Activated B cell treated with CpG ODN at 0.5 μM for 24 hours (primary cell): ENCODE results near the gene PAPPA. TPM values are rescaled to one million over a fixed set of nuclear protein-coding genes. Genes with fewer than 3 reads are reported as not detected.

Experiments used
- ATAC-seq: fragments of 200-7000 bp; cut with Tn5 transposase; one replicate; pipeline ENCODE4 v1.10.0; 2021; ENCODE audit warnings: low read depth, mild to moderate bottlenecking, moderate library complexity
- CTCF ChIA-PET: fragments of 350-600 bp; sonication (Branson Sonifier 250); formaldehyde crosslinking; loops from one replicate; lab custom pipeline; 2021; ENCODE audit warnings: antibody characterized with exemption; lab: Charles Lee
- POLR2A ChIA-PET: fragments of 350-600 bp; sonication (Branson Sonifier 250); formaldehyde crosslinking; loops from one replicate; lab custom pipeline; 2021; ENCODE audit warnings: antibody characterized with exemption; lab: Charles Lee
- DNase-seq: peaks from one replicate; pipeline ENCODE4 v3.0.0; 2022
- H3K27ac Mint-ChIP-seq: one replicate; pipeline ENCODE4 v1.8.0; 2020; ENCODE audit warnings: mixed read lengths
- H3K27me3 Mint-ChIP-seq: one replicate; pipeline ENCODE4 v1.8.0; 2021; ENCODE audit warnings: mixed read lengths
- H3K36me3 Mint-ChIP-seq: one replicate; pipeline ENCODE4 v1.8.0; 2021; ENCODE audit warnings: low read depth, mixed read lengths
- H3K4me1 Mint-ChIP-seq: one replicate; pipeline ENCODE4 v1.8.0; 2021; ENCODE audit warnings: mixed read lengths
- H3K4me3 Mint-ChIP-seq: one replicate; pipeline ENCODE4 v1.8.0; 2020; ENCODE audit warnings: mild to moderate bottlenecking, mixed read lengths
- H3K9me3 Mint-ChIP-seq: one replicate; pipeline ENCODE4 v1.8.0; 2020; ENCODE audit warnings: mixed read lengths
- intact Hi-C: fragments of 100-400 bp; cut with micrococcal nuclease; formaldehyde crosslinking; loops from one replicate; pipeline ENCODE4 v1.15.1; 2024
- total RNA-seq: library from RNA; stranded (reverse); gene quantifications from 2 replicates; pipeline ENCODE4 v1.2.3, GENCODE V29; 2022
- TF ChIP-seq, protein P1 (sequence below): fragments of 200-600 bp; IDR thresholded peaks from one replicate; pipeline ENCODE4 v1.8.0; 2022; ENCODE audit warnings: antibody characterized with exemption, mild to moderate bottlenecking

The PAPPA gene
- total RNA-seq, 1 donor from 2014 or later, result not detected

DNA sequence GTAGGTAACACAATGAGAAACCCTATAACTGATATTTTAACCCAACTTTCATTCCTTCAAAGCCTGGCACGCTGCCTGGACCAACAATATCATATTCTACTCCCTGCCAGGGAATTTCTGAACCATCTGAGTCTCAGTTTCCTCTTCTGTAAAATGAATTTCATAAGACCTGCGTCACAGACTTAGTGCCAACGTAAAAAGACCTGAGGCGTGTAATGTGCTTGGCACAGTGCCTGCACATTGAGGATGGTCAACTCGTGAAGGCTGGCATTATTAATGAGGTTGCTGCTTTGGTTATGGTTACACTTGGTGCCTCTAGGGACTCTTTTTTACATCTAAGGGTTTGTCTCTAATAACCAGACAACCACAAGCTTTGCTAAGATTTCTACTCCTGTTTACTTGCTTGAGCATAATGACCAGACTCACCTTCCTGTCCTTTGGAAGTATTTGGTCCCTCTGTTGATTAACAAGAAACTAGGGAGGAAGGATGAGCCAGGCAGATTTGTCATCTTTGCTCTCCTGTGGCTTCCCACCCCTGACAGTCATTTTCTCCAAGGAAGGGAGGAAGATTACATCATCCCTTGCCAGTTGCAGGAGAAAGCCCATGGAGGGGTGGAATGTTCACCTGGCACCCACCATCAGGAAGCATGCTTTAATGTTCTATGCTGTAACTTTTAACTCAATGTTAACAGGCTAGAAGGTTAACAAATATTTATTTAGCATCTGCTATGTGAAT is 79.0 kb downstream of the PAPPA start:
- H3K36me3 Mint-ChIP-seq, result no peaks in the 10 kb centered on the region
- CTCF ChIA-PET, result no interaction called here
- POLR2A ChIA-PET, result no interaction called here
- no peak for ATAC-seq
- DNase-seq, result no peak
- H3K4me1 Mint-ChIP-seq, result no peaks in the 10 kb centered on the region
- H3K27ac Mint-ChIP-seq, result no peak overlapping the region
- no peaks in the 10 kb centered on the region for H3K9me3 Mint-ChIP-seq
- H3K27me3 Mint-ChIP-seq, result no peaks in the 10 kb centered on the region
- intact Hi-C loops, result no loop called here
- TF ChIP-seq, protein P1, sequence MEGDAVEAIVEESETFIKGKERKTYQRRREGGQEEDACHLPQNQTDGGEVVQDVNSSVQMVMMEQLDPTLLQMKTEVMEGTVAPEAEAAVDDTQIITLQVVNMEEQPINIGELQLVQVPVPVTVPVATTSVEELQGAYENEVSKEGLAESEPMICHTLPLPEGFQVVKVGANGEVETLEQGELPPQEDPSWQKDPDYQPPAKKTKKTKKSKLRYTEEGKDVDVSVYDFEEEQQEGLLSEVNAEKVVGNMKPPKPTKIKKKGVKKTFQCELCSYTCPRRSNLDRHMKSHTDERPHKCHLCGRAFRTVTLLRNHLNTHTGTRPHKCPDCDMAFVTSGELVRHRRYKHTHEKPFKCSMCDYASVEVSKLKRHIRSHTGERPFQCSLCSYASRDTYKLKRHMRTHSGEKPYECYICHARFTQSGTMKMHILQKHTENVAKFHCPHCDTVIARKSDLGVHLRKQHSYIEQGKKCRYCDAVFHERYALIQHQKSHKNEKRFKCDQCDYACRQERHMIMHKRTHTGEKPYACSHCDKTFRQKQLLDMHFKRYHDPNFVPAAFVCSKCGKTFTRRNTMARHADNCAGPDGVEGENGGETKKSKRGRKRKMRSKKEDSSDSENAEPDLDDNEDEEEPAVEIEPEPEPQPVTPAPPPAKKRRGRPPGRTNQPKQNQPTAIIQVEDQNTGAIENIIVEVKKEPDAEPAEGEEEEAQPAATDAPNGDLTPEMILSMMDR, result no peak
- H3K4me3 Mint-ChIP-seq, result no peak overlapping the region

DNA sequence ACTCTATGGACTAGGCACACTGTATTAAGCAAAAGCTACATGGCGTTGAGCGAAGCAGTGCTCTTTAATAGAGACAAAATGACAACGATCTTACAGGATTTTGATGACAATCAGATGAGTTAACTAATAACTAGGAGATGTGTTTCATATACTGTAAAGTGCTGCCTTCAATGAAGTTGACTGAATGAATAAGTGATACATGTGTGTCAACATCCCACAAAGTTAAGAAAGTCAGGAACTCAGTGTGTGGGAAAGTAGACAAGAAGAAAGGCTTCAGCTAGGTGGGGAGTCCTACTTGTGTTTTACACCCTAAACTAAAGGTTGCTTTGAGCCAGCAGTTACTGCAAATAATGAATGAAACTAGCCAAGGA is 79.6 kb downstream of the PAPPA start:
- Mint-ChIP-seq H3K4me1 (no peaks in the 10 kb centered on the region), H3K36me3 (no peaks in the 10 kb centered on the region), H3K4me3 (no peak overlapping the region), H3K27ac (no peak overlapping the region), H3K27me3 (no peaks in the 10 kb centered on the region), H3K9me3 (no peaks in the 10 kb centered on the region)
- TF ChIP-seq, protein P1, result no peak
- ATAC-seq (no peak), DNase-seq (no peak)
- intact Hi-C loops, result no loop called here
- ChIA-PET CTCF (no interaction called here), POLR2A (no interaction called here)

DNA sequence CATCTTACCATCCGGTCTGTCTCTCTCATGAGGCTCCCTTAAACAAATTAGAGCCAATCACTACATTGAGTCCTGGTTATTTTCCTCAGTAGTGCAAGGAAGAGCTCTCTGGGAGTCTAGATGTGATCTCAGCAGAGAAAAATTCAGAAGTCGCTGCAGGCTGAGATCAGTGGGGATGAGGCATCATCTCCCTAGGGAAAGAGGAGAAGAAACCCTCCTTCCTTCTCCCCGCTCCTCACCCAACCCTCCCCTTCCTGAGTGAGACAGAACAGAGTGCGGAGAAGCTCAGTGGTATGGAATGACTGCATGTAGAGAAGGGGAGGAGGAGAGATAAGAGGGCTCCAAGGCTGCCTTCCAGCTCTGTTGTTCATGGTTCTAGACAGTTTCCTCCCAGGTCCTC is 80.5 kb downstream of the PAPPA start:
- H3K27ac Mint-ChIP-seq, result no peak overlapping the region
- no peaks in the 10 kb centered on the region for H3K36me3 Mint-ChIP-seq

DNA sequence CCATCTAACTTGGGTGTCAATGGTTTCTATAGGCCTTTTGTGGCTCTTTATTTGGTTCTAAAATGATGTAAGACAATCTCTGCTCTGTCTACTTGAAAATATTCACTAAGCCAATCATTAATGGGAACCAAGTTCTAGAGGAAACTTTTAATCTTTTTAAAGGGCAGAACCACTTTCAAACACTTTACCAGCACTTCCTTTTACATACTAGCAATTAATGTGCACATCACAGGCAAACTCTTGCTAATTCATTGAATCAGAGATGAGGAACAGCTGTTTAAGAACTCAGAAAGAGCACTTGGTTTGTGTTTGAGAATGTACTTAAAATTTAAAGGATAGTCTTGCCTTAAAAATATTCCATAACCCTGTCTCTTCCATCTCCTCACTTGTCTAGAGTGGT is 83.4 kb downstream of the PAPPA start:
- DNase-seq, result no peak
- ATAC-seq, result no peak
- Mint-ChIP-seq H3K27ac (no peak overlapping the region), H3K9me3 (no peaks in the 10 kb centered on the region), H3K36me3 (no peaks in the 10 kb centered on the region), H3K4me3 (no peak overlapping the region), H3K4me1 (no peaks in the 10 kb centered on the region), H3K27me3 (no peaks in the 10 kb centered on the region)
- ChIA-PET CTCF (no interaction called here), POLR2A (no interaction called here)
- TF ChIP-seq, protein P1, result no peak
- intact Hi-C loops, result no loop called here

More for the DNA sequence above, 80.5 kb downstream of the PAPPA start:
- ChIA-PET POLR2A (no interaction called here), CTCF (no interaction called here)
- intact Hi-C loops, result no loop called here
- H3K9me3 Mint-ChIP-seq, result no peaks in the 10 kb centered on the region
- no peak for DNase-seq
- TF ChIP-seq, protein P1, result no peak
- H3K4me3 Mint-ChIP-seq, result no peak overlapping the region
- no peaks in the 10 kb centered on the region for H3K27me3 Mint-ChIP-seq
- H3K4me1 Mint-ChIP-seq, result no peaks in the 10 kb centered on the region
- ATAC-seq, result no peak

DNA sequence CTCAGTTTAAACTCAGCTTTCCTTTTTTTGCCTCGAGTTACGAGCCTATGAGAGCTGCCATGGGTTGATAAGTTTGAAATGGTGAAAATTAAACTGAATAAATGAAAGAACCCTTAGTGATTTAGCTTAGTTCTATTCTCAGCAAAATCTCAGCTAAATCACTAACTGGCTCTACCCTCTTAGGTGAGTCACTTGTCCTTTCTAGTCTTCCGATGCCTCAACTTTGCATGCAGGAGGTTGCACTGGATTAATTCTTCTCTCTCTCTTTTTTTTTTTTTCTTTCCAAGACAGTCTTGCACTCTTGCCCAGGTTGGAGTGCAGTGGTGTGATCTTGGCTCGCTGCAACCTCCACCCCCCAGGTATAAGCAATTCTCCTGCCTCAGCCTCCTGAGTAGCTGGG is 83.9 kb downstream of the PAPPA start:
- intact Hi-C loops, result no loop called here
- TF ChIP-seq, protein P1, result no peak
- Mint-ChIP-seq H3K27me3 (no peaks in the 10 kb centered on the region), H3K27ac (no peak overlapping the region), H3K4me1 (no peaks in the 10 kb centered on the region), H3K36me3 (no peaks in the 10 kb centered on the region), H3K4me3 (no peak overlapping the region), H3K9me3 (no peaks in the 10 kb centered on the region)
- ChIA-PET POLR2A (no interaction called here), CTCF (no interaction called here)
- ATAC-seq (no peak), DNase-seq (no peak)
